Stimulated activated CD4-positive, alpha-beta T cell treated with anti-CD3 and anti-CD28 coated beads, TNF-alpha, amount 100 ng/mL, for 48 hours (primary cell): ENCODE data around the gene MRPL38.

Experiments
- DNase-seq, 3 donors: peaks; one replicate each; pipeline ENCODE4 v3.0.0-alpha.2; 2020; ENCODE audit warnings: low read depth in 3 of 3

MRPL38 gene

DNA sequence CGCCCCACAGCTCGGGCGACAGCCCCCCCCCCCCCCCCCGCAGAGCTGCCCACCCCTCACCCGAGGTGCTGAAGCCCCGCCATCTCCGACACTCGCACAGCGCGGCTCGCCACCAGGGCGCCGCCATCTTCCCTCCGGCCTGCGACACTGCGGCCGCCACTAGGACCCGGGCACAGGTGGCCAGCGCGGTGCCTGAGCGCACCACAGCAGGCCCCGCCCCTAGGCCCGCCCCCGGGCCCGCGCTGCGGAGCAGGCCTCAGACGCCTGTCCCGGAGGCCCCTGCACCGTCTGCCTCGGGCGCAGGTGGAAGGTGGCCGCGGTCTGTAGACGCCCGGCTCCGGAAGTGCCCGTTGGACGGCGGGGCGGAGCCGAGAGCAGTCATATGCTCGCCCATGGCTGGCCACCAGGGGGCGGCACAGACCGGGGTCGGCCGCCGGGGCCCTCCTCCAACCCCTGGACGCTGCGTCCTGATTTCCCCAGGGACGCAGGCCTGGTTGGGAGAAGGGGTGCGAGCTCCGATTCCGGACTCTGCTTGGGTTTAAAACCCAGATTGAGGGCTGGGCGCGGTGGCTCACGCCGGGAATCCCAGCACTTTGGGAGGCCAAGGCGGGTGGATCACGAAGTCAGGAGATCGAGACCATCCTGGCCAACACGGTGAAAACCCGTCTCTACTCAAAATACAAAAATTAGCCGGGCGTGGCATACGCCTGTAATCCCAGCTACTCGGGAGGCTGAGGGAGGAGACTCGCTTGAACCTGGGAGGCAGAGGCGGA lies at the start of gene MRPL38:
Gene MRPL38 (minus strand): TSS at position 136 of the 773 bp plus-strand sequence. CDS start 9 bp downstream, at position 127.
- DNase-seq = peak; percentile 91 to 95 (median 92)

DNA sequence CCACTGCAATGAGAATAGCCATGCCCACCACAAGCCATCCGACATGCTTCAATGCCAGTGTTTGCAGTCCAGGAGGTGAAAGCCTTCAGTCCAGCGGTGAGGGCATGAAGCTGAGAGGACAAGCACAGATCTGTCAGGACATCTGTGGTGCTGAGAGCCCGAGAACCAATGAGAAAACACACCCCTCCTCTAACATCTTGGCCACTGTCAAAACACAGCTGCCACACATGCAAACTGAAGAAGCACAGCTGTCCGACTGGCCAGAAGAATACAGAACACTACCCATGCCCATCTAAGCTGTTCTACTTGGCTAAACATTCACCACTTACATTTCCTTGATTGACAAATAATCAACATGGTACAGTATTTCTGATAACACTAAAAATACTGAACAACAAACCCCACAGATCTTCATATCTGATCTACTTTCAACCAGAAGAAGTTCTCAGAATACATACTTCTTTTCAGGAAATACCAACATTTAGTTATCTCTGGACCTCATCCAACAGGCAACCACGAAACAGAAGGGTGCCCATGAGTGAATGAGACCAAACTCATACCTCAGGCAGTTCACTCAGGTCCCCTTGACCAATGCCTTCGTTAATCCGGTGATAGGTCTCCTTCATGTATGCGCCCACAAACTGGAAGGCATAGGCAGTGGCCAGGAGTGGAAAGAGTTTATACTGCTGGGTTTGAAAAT lies 46.3 kb upstream of the MRPL38 start:
- no peak for DNase-seq

DNA sequence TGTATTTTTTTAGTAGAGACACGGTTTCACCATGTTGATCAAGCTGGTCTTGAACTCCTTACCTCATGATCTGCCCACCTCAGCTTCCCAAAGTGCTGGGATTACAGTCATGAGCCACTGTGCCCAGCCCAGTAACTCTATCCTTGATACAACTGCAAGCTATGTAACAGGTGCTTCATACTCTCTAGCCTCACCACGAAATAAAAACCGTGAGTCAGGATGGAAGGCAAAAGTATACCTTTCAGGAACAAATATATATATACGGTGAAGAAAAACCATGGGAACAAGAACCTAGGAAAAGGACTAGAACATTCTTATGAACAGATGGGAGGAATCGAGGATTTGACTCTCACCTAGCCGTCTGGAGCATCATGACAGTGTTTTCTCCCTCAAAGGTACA lies 45.7 kb upstream of the MRPL38 start:
- DNase-seq = no peak

DNA sequence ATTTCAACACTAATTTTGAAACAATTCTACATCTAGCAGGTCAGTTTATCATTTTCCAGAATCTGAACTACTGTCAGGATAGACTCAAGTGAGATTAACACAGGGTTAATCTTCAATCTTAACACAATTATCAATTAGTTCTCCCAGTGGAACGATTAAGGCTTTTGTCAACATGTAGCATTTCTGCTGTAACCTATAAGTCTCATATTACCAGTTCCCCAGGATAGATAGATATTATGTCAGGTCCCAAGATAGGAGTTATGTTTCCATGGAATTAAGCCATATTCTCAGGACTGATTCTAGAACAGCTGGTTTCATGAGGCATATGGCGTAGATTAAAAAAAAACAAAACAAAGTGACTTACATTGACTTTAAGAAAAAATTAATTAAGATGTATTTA lies 40.5 kb upstream of the MRPL38 start:
- no peak for DNase-seq

DNA sequence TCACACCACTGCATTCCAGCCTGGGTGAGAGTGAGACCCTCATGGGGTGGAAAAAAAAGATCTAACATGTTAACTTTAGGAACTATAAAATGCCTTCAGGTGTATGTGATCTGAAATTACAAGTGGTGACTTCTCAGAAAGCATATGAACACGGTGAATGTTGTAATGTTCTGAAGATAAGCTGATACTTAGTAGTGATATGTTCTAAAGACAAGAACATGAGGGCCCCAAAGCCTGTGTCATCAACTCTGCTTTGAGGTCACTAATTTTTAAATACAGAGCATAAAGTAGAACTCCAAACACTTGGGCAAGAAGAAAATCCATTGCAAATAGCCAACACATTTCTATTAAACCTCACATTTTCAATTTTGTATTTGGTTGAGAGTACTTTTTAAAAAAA lies 38.8 kb upstream of the MRPL38 start:
- no peak for DNase-seq

DNA sequence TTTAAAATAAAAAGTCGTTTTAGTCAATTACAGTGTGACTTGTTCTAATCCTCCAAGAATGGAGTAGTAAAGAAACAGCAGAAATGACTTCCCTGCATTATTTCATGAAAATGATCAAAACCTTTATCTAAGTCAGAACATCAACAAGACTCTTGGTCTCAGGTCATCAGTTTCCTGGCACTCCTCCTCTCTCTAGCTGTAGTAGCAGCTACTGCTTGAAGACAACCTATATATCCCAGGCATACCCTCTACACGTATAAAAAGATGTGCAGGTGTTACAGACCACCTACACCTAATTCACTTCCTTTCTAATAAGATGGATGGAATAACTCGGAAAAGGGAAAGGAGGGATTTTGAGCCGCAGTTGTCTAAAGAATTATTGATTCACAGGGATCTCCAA lies 37.8 kb upstream of the MRPL38 start:
- no peak for DNase-seq

DNA sequence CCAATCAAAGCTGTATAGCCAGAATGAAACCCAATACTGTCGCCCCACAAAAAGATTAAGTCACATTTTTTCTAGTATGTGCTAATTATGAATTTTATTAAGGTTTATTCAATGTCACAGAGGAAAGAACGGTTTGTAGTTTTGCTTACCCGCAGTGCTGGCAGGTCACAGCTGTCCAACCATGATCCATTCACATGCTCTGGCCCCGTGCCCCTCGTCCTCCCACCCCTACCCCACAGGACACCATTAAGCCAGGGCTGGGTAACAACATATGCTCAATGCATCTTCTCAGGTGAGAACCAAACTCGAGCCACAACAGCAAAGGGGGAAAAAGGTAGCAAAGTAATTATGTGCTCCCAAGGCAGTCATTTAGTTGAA lies 36.7 kb upstream of the MRPL38 start:
- no peak for DNase-seq

DNA sequence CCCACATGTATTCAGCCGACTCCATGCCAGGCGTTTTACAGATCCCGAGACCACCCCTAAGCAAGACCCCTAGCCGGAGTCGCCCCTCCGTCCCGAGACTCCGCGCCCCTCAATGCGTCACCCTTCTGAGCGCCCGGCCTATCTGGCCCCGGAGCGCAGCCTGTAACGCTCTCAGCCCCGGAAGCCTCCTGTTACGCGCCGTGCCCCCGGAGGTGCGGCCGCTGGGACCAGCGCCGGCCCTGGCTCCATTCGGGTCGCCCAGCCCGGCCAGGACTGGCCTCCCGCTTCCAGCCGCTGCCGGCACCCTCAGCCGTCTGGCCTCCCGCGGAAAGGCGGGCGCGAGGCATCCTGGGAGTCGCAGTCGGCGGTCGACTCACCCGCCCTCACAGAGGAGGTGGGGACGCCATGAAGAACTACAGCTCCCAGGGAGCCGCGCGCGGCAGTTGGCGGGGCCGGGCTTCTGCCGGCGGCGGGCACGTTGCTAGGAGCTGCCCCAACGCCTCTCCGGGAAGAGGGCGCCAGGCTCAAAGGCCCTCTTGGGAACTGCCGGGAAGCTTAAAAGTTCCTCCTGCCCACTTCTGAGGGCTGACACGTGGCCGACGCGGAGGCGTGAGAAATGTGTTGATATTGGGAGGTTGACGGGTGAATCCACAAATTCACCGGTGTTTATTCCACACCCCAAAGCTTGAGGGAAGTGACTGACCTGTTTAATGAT lies 36.2 kb upstream of the MRPL38 start, which contains the start of gene FBF1:
Gene FBF1 (minus strand): TSS at position 316 of the 715 bp plus-strand sequence. CDS start 2,893 bp downstream, outside the sequence.
- DNase-seq = peak; percentile 81 to 86 (median 83)

DNA sequence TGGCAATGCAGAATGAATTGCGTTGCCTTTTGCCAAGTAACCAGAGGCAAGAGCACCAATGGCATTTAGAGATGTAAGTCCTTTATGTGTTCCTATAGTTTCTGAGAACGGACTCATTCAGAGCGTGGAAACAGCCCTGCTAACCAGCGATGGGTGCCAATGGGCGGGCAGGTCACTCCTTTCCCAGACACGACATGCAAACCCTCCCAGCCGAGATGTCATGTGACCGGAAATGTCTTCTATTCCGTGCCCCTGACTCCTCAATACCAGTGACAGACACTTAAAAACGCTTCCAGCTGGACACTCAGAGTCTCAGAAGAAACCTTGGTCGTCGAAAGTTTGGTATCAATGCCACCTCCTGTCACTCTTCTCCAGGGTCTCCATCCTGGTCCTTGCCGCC lies 33.0 kb upstream of the MRPL38 start:
- DNase-seq = no peak

DNA sequence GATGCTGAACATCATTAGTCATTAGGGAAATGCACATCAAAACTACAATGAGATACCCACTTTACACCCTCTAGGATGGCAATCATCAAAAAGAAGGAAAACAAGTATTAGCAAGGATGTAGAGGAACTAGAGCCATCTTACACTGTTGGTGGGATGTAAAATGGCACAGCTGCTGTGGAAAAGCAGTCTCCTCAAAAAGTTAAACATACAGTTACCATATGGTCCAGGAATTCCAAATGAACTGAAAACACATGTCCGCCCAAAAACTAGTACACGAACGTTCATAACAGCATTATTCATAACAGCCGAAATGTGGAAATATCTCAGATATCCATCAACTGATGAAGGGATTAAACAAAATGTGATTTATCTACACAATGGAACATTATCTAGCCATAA lies 29.1 kb upstream of the MRPL38 start:
- DNase-seq = no peak

DNA sequence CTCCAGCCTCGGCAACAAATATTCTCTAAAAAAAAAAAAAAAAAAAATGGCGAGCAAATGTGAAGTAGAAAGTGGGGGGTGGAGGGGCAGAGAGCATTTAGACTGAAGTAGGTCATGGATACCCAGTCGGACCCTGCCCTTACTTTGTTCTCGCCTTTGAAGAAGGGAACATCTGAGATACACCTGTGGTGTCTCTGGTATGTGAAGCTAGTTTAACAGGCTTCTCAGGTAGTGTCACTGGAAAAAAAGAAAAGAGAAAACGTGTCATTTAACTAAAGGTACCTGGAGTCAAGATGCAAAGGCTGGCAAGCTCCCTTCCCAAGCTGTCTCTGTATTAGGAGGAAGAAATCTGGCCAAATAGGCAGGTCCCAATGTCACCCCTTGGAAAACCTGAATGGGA lies 28.2 kb upstream of the MRPL38 start:
- no peak for DNase-seq

DNA sequence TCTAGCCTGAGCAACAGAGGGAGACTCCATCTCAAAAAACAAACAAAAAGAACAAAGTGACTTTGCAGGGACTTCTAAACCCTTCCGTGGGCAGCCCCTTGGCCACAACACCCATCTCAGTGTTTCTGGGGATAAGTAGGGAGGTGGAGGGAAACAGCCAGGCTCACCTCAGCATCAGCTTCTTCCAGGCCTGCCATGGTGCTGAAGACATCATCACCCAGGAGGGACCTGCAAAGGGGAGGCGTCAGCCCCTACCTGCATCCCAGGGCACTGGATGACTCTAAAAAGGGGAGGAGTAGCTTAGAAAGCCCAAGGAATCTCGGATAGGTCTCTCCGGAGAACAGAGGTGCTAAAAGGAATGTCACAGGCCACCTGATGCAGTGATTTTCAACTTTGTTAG lies 26.4 kb upstream of the MRPL38 start:
- DNase-seq = no peak

DNA sequence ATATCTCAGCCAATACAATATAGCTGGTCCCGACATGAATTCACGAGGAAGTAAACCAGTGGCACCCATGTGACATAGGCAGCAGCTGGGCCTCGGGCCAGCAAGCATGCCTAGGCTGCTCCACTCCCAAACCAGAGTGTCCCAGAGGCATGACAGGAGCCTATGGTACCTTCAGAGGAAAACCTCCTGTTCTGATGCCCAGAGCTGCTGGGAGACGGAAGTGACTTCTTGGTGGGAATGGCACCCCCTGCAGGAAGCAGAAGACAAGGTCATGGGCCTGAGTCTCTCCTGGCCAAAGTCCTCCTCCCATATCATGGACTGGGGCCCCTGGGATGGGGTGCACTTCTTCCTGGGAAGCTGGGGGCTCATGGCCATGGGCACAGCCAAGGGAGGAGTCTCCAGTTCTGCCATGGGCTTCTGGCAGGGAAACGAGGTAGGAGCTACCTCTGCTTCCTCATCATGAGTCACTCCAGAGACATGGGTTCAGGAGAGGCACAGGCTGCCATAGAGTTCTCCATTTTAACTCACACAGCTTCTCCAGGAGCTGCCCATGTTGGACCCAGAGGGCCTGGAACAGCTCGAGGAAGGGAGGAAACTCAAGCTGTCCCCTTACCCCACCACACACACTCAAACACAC lies 22.7 kb upstream of the MRPL38 start:
- DNase-seq = no peak

DNA sequence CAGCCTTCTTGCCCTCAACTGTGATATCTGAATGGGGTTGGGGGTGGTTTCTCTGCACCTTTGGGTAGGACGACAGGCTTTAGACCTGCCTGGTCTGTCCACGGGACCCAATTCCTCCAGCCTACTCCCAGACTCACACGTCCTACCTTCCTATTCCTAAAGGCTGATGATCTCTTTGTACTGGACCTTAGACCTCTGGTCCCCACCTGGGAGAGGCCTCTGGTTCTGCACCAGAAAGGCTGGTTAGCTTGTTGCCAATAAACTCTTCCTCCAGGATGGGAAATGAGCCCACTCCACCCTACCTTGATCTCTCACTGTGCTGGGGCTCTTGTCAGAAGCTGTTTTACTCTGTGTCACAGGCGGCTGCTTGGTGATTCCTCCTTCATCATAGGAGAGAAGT lies 21.8 kb upstream of the MRPL38 start:
- no peak for DNase-seq

DNA sequence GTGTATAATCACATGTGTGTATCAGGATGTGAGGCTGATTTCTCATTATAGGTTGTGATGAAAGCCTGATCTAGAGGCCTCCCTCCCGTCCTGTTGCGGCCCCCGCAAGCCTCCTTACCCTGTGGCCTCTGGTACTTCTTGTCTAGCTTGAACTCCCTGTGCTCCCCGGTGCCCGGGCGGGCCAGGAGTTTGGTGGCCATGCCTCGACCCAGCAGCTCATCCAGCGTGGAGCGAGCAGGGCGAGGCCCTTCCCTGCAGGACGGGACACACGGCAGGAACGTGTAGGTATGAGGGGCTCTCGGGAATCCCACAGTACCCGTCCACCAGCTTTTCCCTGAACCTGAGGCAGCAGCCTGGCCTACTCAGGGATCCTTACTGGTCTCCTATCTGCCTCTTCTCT lies 21.2 kb upstream of the MRPL38 start:
- DNase-seq = no peak

DNA sequence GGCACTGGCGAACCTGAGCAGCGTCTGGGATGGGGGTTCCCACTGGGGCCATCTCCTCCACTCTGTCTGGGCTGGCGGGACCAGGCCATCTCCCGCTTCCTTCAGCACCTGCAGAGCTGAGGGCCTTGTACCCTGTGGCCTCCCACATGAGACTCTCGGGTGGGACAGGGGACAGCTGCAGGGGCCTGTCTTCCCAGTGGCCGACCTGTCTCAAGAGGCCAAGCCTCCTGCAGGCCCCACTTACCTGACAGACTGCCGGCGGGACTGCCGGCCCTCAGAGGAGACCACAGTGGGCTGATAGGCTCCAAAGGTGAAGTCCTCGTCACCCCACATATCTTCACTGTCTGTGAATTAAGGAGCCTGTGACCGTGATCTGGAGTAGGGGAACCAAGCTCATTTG lies 20.4 kb upstream of the MRPL38 start:
- DNase-seq = no peak

DNA sequence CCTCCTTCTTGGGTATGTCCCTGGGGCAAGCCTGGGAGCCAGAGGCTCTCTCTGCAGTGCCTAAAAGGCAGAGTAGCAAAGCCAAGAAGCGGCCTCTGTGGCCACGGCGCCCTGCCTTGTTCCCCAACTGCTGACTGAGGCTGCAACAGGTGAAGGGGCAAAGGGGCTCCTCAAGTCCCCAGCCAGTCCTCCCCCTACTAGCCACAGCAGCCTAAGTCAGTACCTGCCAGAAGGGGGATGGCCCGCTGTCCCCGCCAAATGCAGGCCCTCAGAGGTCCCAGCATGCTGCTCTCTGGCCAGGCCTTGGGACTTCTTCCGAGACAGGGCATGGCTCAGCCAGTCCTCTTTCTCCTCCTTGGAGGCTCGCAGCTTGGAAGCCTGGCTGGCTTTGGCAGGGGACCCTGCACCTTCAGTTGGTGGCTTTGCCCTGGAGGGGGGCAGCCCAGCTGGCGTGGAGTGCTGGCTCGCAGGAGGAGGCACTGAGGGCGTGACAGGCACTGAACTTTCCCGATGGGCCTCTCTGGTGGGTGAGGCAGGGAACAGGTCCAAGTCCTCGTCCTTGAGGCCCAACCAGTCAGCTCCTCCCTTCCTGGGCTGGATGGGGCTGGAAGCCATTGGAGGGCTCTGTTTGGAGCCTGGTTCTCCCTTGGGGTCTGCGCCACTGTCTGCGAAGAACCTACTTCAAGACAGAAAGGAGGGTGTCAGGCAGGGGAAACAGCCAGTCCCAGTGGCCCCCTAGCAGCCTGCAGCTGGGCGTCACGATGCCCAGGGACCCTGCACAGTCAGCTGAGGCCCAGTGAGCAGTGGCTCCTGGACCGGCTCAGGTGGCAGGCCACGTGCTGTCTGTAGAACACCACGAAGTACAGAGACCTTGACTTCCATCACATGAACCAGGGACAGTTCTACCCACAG lies 18.5 kb upstream of the MRPL38 start:
- DNase-seq = no peak

DNA sequence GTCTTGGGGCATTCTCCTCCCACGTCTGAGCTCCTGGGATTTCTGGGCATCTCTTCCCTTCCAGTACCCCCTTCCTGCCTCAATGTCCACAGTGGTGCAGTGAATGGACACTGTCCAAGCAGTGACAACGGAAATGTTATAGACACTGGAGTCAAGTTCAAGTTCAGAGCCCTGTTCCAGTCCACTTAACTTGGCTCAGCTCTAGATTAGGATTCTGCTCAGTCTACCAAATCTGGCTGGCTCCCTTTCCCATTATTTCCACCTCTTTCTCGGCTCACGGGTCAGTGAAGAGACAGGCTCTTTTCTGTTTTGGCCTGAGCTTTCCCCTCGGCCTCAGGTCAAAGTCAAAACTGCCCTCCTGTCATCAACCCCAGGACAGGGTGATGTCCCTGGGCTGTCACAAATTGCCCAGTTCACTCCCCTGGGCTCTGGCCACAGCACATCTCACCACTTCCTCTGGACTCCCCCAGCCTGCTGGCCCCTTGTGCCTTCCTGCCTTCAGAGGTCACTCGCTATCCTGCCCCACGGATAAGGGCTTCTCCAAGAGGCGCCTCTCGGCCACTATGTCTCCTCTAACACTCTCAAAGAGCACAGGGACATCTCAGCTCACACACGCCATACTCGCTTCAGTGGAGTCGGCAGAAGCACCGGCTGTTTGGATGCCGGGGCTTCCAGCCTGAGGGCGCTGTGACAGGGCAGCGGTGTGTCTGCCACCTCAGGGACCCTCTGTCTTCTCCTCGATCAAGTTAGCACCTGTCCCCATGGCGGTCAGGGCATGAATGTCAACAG lies 17.7 kb upstream of the MRPL38 start:
- DNase-seq = no peak

DNA sequence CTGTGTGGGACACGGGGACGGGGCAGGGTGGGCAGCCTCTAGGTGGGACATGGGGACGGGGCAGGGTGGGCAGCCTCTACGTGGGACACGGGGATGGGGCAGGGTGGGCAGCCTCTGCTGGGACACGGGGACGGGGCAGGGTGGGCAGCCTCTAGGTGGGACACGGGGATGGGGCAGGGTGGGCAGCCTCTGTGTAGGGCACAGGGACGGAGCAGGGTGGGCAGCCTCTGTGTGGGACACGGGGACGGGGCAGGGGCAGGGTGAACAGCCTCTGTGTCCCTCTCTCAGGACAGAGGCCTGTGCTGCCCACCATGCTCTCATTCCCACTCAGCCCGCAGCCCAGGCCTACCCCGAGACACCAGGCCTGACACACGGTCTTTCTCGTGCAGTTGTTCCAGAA lies 16.9 kb upstream of the MRPL38 start:
- DNase-seq = no peak

DNA sequence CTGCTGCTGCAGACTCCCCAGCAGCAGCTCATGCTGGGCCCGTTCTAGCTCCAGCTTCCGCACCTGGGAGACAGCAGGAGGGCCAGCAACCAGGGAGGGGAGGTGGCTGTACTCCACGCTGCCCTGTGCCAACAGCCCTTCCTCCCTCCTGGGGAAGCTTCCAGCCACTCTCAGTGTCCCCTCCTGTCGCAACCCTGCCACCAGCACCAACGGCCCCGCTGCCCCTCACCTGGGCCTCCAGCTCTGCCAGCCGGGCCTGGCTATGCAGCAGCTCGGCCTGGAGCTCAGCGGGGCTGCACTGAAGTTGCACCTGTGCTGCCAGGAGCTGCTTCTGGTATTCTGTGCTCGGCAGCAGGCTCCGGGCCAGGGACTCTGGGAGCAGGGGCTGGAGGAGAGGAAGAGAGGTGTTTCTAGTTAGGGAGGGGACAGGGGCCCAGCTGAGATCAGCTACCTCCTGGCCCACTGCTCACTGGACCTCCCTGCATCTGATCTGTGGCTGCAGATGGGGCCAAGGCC lies 15.4 kb upstream of the MRPL38 start:
- DNase-seq = no peak
